Stomach (tissue), 4 donors: ENCODE results near the gene RNF5.

Source experiments
- CTCF ChIP-seq, 7 experiments: fragments of 450-650 bp in 4 of 7; fragments of 200-600 bp in 3 of 7; sonication (generic) in 3 of 7; IDR thresholded peaks; one replicate each; pipeline ENCODE4 v1.5.1; 2016 to 2019; ENCODE audit warnings: antibody characterized with exemption in 7 of 7, control low read depth in 2 of 7, mild to moderate bottlenecking in 1 of 7
- EP300 ChIP-seq: sonication (generic); formaldehyde crosslinking; IDR thresholded peaks from one replicate; pipeline ENCODE4 v1.6.1; 2017; ENCODE audit warnings: antibody characterized with exemption
- POLR2A ChIP-seq, 4 donors: fragments of 450-650 bp; IDR thresholded peaks; one replicate each; pipeline ENCODE4 v1.6.1; 2016; ENCODE audit warnings: antibody characterized with exemption in 4 of 4, control low read depth in 2 of 4, mild to moderate bottlenecking in 1 of 4, moderate library complexity in 1 of 4
- POLR2AphosphoS5 ChIP-seq, 3 donors: sonication (generic); formaldehyde crosslinking; IDR thresholded peaks; one replicate each; pipeline ENCODE4 v1.6.1; 2016; ENCODE audit warnings: antibody characterized with exemption in 3 of 3

- no peak for TF ChIP-seq POLR2A (IDR thresholded peaks at IDR 0.05)
- TF ChIP-seq CTCF (IDR thresholded peaks at IDR 0.05) = no peak
- no peak for TF ChIP-seq POLR2AphosphoS5 (IDR thresholded peaks at IDR 0.05)
- no peak for TF ChIP-seq EP300
These were observed 10.3 kb downstream of the RNF5 start for GRCh38 chr6:32188381-32189068.
